ENCODE measurements around the gene MOB3B. TPM values are rescaled to one million over a fixed set of nuclear protein-coding genes. Genes with fewer than 3 reads are reported as not detected.

MOB3B gene
- total and polyA plus RNA-seq, 10 of the 15 experiments (the other 5 are each of a cell fraction or from before 2014, with no cell fraction given), result 0.44 to 2.7 (median 0.91) TPM

DNA sequence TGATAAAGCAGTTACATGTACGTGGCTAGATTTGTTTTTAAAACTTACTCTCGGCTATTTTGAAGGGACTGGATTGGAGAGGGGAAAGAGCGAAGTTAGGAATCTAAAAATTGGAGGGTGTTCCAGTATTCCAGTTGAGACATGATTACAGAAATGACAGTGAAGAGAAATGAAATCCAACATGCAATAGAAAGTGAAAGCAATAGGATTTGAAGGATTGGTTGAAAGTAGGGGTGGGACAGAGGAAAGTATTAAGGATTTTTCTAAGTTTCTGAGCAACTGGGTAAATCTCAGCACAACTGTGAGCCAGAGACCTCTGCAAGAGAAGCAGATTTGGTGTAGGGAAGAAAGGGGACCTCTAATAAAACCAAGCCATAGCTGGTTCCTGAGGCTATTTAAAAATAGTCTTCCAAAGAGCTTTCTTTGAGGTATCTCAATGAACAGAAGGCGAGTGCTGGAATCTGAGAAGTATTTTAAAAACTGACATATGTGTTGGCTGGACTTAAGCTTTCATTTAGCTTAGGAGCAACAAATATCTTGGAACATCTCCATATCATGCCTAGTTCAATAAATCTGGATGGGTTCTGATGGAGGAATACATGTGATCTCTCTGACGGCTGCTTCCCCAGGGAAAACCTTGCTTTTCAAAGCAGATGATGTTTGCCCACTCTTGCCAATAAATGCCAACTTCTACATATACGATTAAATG lies 115.9 kb downstream of the MOB3B start (continued):
- TF ChIP-seq, protein P1, sequence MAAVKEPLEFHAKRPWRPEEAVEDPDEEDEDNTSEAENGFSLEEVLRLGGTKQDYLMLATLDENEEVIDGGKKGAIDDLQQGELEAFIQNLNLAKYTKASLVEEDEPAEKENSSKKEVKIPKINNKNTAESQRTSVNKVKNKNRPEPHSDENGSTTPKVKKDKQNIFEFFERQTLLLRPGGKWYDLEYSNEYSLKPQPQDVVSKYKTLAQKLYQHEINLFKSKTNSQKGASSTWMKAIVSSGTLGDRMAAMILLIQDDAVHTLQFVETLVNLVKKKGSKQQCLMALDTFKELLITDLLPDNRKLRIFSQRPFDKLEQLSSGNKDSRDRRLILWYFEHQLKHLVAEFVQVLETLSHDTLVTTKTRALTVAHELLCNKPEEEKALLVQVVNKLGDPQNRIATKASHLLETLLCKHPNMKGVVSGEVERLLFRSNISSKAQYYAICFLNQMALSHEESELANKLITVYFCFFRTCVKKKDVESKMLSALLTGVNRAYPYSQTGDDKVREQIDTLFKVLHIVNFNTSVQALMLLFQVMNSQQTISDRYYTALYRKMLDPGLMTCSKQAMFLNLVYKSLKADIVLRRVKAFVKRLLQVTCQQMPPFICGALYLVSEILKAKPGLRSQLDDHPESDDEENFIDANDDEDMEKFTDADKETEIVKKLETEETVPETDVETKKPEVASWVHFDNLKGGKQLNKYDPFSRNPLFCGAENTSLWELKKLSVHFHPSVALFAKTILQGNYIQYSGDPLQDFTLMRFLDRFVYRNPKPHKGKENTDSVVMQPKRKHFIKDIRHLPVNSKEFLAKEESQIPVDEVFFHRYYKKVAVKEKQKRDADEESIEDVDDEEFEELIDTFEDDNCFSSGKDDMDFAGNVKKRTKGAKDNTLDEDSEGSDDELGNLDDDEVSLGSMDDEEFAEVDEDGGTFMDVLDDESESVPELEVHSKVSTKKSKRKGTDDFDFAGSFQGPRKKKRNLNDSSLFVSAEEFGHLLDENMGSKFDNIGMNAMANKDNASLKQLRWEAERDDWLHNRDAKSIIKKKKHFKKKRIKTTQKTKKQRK (IDR thresholded peaks at IDR 0.05; ENCODE audit: low read depth, low read length), result no peak
- no peak for TF ChIP-seq RB1 (IDR thresholded peaks at IDR 0.05; ENCODE audit: borderline replicate concordance)

DNA sequence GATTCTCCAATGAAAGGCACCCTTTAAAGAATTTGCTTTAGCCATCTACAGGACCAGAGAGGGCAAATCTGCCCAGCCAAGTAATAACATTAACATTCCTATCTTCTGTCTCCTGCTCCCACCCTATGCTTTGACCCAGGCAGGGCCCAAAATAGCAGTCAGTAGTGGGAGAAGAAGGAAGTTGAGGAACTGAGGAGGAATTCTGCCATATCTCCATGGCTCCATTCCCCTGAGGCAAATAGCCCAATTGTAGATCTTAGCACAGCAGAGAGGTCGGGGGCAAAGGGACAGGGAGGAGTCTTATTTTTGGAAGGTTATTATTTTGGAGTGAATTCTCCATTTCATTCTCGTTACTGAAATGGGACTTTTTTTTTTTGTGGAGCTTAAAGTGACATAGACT lies 116.7 kb downstream of the MOB3B start:
- FAIRE-seq, result no peak
- intact Hi-C loops (cut with micrococcal nuclease; ENCODE audit: unreplicated experiment) (no loop called here), in situ Hi-C loops (cut with MboI) (no loop called here)
- DNase-seq (ENCODE audit: low read depth, low spot score), result no peak
- Histone ChIP-seq H2AFZ (ENCODE audit: control insufficient read depth, low read depth, low read length) (no peak overlapping the region), H3K36me3 (ENCODE audit: control insufficient read depth in 2 of 2, insufficient read depth in 2 of 2, low read length in 1 of 2) (no peaks in the 10 kb centered on the region), H3K9ac (ENCODE audit: control insufficient read depth, insufficient read depth, low read length) (no peak overlapping the region), H3K4me2 (ENCODE audit: control insufficient read depth, insufficient read depth) (no peak overlapping the region), H3K27ac (ENCODE audit: control insufficient read depth, insufficient read depth) (no peak overlapping the region), H3K4me3 (no peak overlapping the region), H3K79me2 (ENCODE audit: control insufficient read depth, insufficient read depth, low read length) (no peaks in the 10 kb centered on the region), H3K9me3 (replicated peaks; ENCODE audit: control insufficient read depth, insufficient read depth, low read length) (no peaks in the 10 kb centered on the region), H3K27me3 (replicated peaks in 1 of 2; ENCODE audit: control insufficient read depth in 2 of 2, insufficient read depth in 2 of 2, low read length in 1 of 2) (no peaks in the 10 kb centered on the region), H4K20me1 (ENCODE audit: control insufficient read depth, insufficient read depth) (no peaks in the 10 kb centered on the region), H3K4me1 (ENCODE audit: control insufficient read depth, insufficient read depth, low read length) (no peaks in the 10 kb centered on the region)
- SMC1A ChIA-PET (ENCODE audit: uncharacterized antibody, unreplicated experiment), result interaction anchor here (1.2 to 2.6 kb wide), 2 partner anchors 16 to 25 kb away, joined by 4 to 9 read pairs; no protein-coding TSS in a partner anchor
- RAD21 ChIA-PET (ENCODE audit: unreplicated experiment), result no interaction called here
- no TSS peak for BruUV-seq (replicated peaks)
- POLR2A ChIA-PET, result no interaction called here
- CTCF ChIA-PET, result no interaction called here
- no peak for ATAC-seq
- 60% methylated on average over 2 of the region's 2 CpGs for WGBS (ENCODE audit: insufficient coverage, insufficient replicate concordance, low lambda C conversion rate, missing lambda C conversion rate)
- TF ChIP-seq CBX5 (IDR thresholded peaks at IDR 0.05; ENCODE audit: low read depth) (no peak), POLR2AphosphoS2 (IDR thresholded peaks at IDR 0.05; ENCODE audit: low read depth, low read length) (no peak), WRNIP1 (IDR thresholded peaks at IDR 0.05; ENCODE audit: borderline replicate concordance, low read depth, low read length) (no peak), ASH2L (IDR thresholded peaks at IDR 0.05; ENCODE audit: borderline replicate concordance, low read depth) (no peak), ZNF622 (IDR thresholded peaks at IDR 0.05) (no peak), RUNX3 (IDR thresholded peaks at IDR 0.05; ENCODE audit: low read length) (no peak), ZBED1 (IDR thresholded peaks at IDR 0.05; ENCODE audit: borderline replicate concordance) (no peak)
- TF ChIP-seq, protein P2, sequence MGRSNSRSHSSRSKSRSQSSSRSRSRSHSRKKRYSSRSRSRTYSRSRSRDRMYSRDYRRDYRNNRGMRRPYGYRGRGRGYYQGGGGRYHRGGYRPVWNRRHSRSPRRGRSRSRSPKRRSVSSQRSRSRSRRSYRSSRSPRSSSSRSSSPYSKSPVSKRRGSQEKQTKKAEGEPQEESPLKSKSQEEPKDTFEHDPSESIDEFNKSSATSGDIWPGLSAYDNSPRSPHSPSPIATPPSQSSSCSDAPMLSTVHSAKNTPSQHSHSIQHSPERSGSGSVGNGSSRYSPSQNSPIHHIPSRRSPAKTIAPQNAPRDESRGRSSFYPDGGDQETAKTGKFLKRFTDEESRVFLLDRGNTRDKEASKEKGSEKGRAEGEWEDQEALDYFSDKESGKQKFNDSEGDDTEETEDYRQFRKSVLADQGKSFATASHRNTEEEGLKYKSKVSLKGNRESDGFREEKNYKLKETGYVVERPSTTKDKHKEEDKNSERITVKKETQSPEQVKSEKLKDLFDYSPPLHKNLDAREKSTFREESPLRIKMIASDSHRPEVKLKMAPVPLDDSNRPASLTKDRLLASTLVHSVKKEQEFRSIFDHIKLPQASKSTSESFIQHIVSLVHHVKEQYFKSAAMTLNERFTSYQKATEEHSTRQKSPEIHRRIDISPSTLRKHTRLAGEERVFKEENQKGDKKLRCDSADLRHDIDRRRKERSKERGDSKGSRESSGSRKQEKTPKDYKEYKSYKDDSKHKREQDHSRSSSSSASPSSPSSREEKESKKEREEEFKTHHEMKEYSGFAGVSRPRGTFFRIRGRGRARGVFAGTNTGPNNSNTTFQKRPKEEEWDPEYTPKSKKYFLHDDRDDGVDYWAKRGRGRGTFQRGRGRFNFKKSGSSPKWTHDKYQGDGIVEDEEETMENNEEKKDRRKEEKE (IDR thresholded peaks at IDR 0.05), result no peak
- TF ChIP-seq, protein P3, sequence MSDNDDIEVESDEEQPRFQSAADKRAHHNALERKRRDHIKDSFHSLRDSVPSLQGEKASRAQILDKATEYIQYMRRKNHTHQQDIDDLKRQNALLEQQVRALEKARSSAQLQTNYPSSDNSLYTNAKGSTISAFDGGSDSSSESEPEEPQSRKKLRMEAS (IDR thresholded peaks at IDR 0.05; ENCODE audit: low read depth, low read length), result no peak
- TF ChIP-seq, protein P4, sequence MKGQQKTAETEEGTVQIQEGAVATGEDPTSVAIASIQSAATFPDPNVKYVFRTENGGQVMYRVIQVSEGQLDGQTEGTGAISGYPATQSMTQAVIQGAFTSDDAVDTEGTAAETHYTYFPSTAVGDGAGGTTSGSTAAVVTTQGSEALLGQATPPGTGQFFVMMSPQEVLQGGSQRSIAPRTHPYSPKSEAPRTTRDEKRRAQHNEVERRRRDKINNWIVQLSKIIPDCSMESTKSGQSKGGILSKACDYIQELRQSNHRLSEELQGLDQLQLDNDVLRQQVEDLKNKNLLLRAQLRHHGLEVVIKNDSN (IDR thresholded peaks at IDR 0.05; ENCODE audit: borderline replicate concordance, extremely low read length, insufficient read depth, low read depth, low read length), result no peak

Data from GM12878 (cell line).